ENCODE measurements around the gene SYNGAP1.

SYNGAP1 gene

DNA sequence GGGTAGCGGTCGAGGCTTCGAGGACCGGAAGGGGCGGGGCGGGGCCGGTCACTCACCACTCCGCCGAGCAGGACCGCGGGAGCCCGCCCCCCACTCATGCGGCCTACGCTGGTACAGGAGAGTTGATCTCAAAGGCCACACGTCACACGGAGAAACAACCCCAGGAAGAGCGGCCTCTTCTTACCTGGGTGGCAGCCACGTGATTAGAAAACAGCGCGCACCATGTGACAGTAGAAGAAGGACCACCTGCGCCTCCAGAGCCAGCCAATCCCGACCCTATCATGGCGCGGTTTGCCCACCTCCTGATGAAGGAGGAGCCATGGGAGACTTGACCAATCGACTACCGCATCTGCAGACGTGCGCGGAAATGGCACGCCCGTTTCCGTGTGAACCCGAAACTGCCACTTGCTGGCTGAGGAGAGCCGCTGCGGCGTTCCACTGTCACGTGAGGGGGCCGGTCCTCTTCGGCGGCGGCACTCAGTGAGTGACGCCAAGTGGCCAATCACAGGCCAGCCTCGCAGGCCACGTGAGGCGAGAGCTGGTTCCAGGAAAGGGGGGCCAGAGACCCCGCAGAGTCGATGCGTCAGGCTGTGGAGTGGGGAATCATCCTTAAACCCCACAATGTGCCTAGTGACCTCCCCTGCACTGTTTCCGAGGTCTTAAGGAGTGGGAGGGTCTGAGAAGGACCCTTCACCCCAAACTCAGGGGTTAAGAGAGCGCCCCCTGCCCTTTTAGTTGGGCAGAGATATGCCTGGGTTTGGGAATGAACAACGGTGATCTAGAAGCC, 1.8 kb upstream of the SYNGAP1 start, which contains the start of gene CUTA:
Gene CUTA (minus strand): TSS at position 205 of the 787 bp plus-strand sequence. CDS start 107 bp downstream, at position 98.
- Histone ChIP-seq H4K20me1 (ENCODE audit: insufficient read depth, low read length) (no peaks in the 10 kb centered on the region), H3K27ac (ENCODE audit: low read length) (peak within 1 kb of the TSS; percentile 88), H3K4me3 (ENCODE audit: low read length) (peak within 1 kb of the TSS; percentile 89), H3K9ac (ENCODE audit: low read length) (peak within 1 kb of the TSS; percentile 89), H3F3A (ENCODE audit: insufficient read depth, low read length) (peaks cover 20% of the 10 kb centered on the region; the same call in 1 of the 2 replicates), H3K36me3 (replicated peaks; ENCODE audit: insufficient read depth, low read length) (0 out of 2 replicates have a peak, but pooled peaks cover 3% of the 10 kb centered on the region), H3K4me2 (ENCODE audit: low read depth, low read length) (peak within 1 kb of the TSS; percentile 92), H3K9me3 (replicated peaks; ENCODE audit: insufficient read depth, low read length) (no peaks in the 10 kb centered on the region), H3K79me2 (ENCODE audit: low read length) (peaks cover 28% of the 10 kb centered on the region), H2AFZ (ENCODE audit: low read length) (peak within 1 kb of the TSS; percentile 76), H3K9me2 (replicated peaks; ENCODE audit: insufficient read depth, low read length) (no peaks in the 10 kb centered on the region), H3K27me3 (replicated peaks; ENCODE audit: insufficient read depth, low read length) (peaks cover 23% of the 10 kb centered on the region), H3K4me1 (ENCODE audit: low read length) (peaks cover 23% of the 10 kb centered on the region)
- TF ChIP-seq, protein P1, sequence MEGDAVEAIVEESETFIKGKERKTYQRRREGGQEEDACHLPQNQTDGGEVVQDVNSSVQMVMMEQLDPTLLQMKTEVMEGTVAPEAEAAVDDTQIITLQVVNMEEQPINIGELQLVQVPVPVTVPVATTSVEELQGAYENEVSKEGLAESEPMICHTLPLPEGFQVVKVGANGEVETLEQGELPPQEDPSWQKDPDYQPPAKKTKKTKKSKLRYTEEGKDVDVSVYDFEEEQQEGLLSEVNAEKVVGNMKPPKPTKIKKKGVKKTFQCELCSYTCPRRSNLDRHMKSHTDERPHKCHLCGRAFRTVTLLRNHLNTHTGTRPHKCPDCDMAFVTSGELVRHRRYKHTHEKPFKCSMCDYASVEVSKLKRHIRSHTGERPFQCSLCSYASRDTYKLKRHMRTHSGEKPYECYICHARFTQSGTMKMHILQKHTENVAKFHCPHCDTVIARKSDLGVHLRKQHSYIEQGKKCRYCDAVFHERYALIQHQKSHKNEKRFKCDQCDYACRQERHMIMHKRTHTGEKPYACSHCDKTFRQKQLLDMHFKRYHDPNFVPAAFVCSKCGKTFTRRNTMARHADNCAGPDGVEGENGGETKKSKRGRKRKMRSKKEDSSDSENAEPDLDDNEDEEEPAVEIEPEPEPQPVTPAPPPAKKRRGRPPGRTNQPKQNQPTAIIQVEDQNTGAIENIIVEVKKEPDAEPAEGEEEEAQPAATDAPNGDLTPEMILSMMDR (IDR thresholded peaks at IDR 0.05; ENCODE audit: low read length), result peak; percentile 61
- TF ChIP-seq EZH2 (optimal IDR thresholded peaks at IDR 0.05; ENCODE audit: low read depth, low read length) (no peak), EZH2phosphoT487 (IDR thresholded peaks at IDR 0.05; ENCODE audit: low read length) (no peak)
- DNase-seq, result peak; percentile 100

- peak overlapping the region; percentile 54 for H3K4me3 ChIP-seq (ENCODE audit: low read length)
- H3K4me1 ChIP-seq (ENCODE audit: low read length), result peaks cover 23% of the 10 kb centered on the region
- H3K27me3 ChIP-seq (replicated peaks; ENCODE audit: insufficient read depth, low read length), result peaks cover 30% of the 10 kb centered on the region
- H4K20me1 ChIP-seq (ENCODE audit: insufficient read depth, low read length), result no peaks in the 10 kb centered on the region
- H3K9me2 ChIP-seq (replicated peaks; ENCODE audit: insufficient read depth, low read length), result no peaks in the 10 kb centered on the region
- peaks cover 28% of the 10 kb centered on the region for H3K79me2 ChIP-seq (ENCODE audit: low read length)
- H2AFZ ChIP-seq (ENCODE audit: low read length), result peak overlapping the region; percentile 76
- no peaks in the 10 kb centered on the region for H3K9me3 ChIP-seq (replicated peaks; ENCODE audit: insufficient read depth, low read length)
- peak overlapping the region; percentile 81 for H3K4me2 ChIP-seq (ENCODE audit: low read depth, low read length)
- H3K9ac ChIP-seq (ENCODE audit: low read length), result peak overlapping the region; percentile 67
- DNase-seq, result no peak
- H3K27ac ChIP-seq (ENCODE audit: low read length), result peak overlapping the region; percentile 88; the same call in 1 of the 2 replicates
- peaks cover 16% of the 10 kb centered on the region; the same call in 1 of the 2 replicates for H3F3A ChIP-seq (ENCODE audit: insufficient read depth, low read length)
- 0 out of 2 replicates have a peak, but pooled peaks cover 3% of the 10 kb centered on the region for H3K36me3 ChIP-seq (replicated peaks; ENCODE audit: insufficient read depth, low read length)
- no peak for TF ChIP-seq EZH2phosphoT487 (IDR thresholded peaks at IDR 0.05; ENCODE audit: low read length)
- TF ChIP-seq, protein P1 (IDR thresholded peaks at IDR 0.05; ENCODE audit: low read length), result no peak; the same call in 1 of the 2 replicates
- no peak for TF ChIP-seq EZH2 (optimal IDR thresholded peaks at IDR 0.05; ENCODE audit: low read depth, low read length)
These were observed 1.1 kb upstream of the SYNGAP1 start for GRCh38 chr6:33418690-33419291.

DNA sequence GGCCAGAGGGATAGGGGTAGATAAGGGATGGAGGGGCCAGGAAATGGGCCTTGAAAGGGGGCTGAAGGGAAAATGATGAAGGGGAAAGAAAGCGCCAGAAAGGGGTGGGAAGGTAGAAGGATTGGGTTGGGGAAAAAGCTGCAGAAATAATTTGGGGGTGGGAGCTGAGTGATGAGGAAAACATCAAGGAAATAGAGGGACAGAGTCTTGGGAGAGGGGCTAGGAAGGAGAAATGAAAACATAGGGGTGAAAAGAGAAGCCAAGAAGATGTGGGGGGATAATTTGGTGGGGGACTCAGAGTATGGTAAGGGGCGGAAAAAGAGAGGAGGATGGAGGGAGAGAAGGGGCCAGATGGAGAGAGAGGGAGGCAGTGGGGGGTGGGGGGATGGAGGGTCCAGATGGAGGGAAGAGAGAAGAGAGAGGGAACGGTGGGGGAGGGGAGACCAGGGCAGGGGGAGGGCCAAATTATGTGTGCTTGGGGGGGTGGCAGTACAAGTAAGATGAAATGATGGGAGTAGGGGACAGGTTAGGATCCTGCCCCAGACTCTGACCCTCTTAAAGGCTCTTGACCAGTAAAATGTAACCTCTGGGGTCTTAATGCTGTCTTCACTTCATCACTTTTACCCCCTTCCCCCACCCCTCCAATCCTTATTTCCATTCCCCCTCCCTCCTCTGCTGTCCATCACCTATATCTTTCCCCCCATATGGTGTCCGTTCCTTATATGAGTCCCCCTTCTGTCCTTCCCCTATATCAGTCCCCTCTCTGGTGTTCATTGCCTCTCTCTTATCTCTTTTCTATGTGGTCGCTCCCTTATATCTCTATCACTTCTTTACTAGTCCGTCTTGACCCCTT, 852 bp downstream of the SYNGAP1 start:
- Histone ChIP-seq H3F3A (ENCODE audit: insufficient read depth, low read length) (peaks cover 7% of the 10 kb centered on the region), H3K9me2 (replicated peaks; ENCODE audit: insufficient read depth, low read length) (no peaks in the 10 kb centered on the region), H3K27ac (ENCODE audit: low read length) (no peak overlapping the region), H3K9me3 (replicated peaks; ENCODE audit: insufficient read depth, low read length) (no peaks in the 10 kb centered on the region), H4K20me1 (ENCODE audit: insufficient read depth, low read length) (no peaks in the 10 kb centered on the region), H3K4me1 (ENCODE audit: low read length) (peaks cover 25% of the 10 kb centered on the region), H3K79me2 (ENCODE audit: low read length) (peaks cover 21% of the 10 kb centered on the region), H3K27me3 (replicated peaks; ENCODE audit: insufficient read depth, low read length) (peaks cover 35% of the 10 kb centered on the region), H2AFZ (ENCODE audit: low read length) (no peak overlapping the region), H3K36me3 (replicated peaks; ENCODE audit: insufficient read depth, low read length) (0 out of 2 replicates have a peak, but pooled peaks cover 1% of the 10 kb centered on the region), H3K9ac (ENCODE audit: low read length) (no peak overlapping the region), H3K4me3 (ENCODE audit: low read length) (no peak overlapping the region), H3K4me2 (ENCODE audit: low read depth, low read length) (no peak overlapping the region)
- TF ChIP-seq EZH2phosphoT487 (IDR thresholded peaks at IDR 0.05; ENCODE audit: low read length) (no peak), EZH2 (optimal IDR thresholded peaks at IDR 0.05; ENCODE audit: low read depth, low read length) (no peak)
- TF ChIP-seq, protein P1 (IDR thresholded peaks at IDR 0.05; ENCODE audit: low read length), result no peak
- no peak for DNase-seq

Data from MM.1S (cell line).